AG09319 (cell line): Measurements from ENCODE around the gene GRIK3.

Experiments used
- DNase-seq: peaks from one replicate; pipeline ENCODE4 v3.0.0-alpha.2; 2010; ENCODE audit warnings: low read depth; ENCODE audit errors: extremely low read depth
- CTCF ChIP-seq: IDR thresholded peaks from 2 replicates; pipeline ENCODE4 v1.5.1; 2011; ENCODE audit warnings: low read depth, mild to moderate bottlenecking, inconsistent platforms, low read length, moderate library complexity

Gene GRIK3

GRCh38 chr1:37059346-37059745 lies 25.0 kb upstream of the GRIK3 start:
- no peak for DNase-seq
- TF ChIP-seq CTCF, result no peak

GRCh38 chr1:37058424-37058988 lies 24.2 kb upstream of the GRIK3 start:
- no peak for DNase-seq
- TF ChIP-seq CTCF, result no peak

- no peak for DNase-seq
- TF ChIP-seq CTCF, result no peak
Measured at GRCh38 chr1:37056325-37056724, 22.0 kb upstream of the GRIK3 start.

- no peak for DNase-seq
- no peak for TF ChIP-seq CTCF
Measured at GRCh38 chr1:37055631-37056030, 21.3 kb upstream of the GRIK3 start.

GRCh38 chr1:37053173-37053572 lies 18.9 kb upstream of the GRIK3 start:
- no peak for DNase-seq
- no peak for TF ChIP-seq CTCF

GRCh38 chr1:37052120-37052519 lies 17.8 kb upstream of the GRIK3 start:
- TF ChIP-seq CTCF, result no peak
- DNase-seq, result no peak

GRCh38 chr1:37051346-37051745 lies 17.0 kb upstream of the GRIK3 start:
- no peak for TF ChIP-seq CTCF
- DNase-seq, result no peak
